Left ventricle myocardium superior (tissue), 1 donor: ENCODE data around the gene PIN1. TPM values are rescaled to one million over a fixed set of nuclear protein-coding genes. Genes with fewer than 3 reads are reported as not detected.

Experiments used
- ATAC-seq: fragments of 200-7000 bp; cut with Tn5 transposase; one replicate; pipeline ENCODE4 v1.9.1; 2020; ENCODE audit warnings: mild to moderate bottlenecking, moderate library complexity
- DNase-seq: peaks from one replicate; pipeline ENCODE4 v3.0.0-alpha.2; 2020
- intact Hi-C: fragments of 100-400 bp; cut with micrococcal nuclease; formaldehyde crosslinking; loops from one replicate; pipeline ENCODE4 v1.11.0; 2022
- total RNA-seq: library from RNA; stranded (reverse); fragmentation: NEBNext Ultra II Directional; extraction: Animal tissue kit (Norgen Biotek cat#: 25700); gene quantifications from one replicate; pipeline ENCODE4 v1.2.1, GENCODE V29; 2021
- donor health status: DM: no; HTN: yes; CAD: no; lungs with severe emphysema.

PIN1 gene
- total RNA-seq, 1 donor from 2014 or later, result 92.8 TPM

- intact Hi-C loops, result no loop called here
- no peak for ATAC-seq
- no peak for DNase-seq
Measured at GRCh38 chr19:9875031-9875627, 40.0 kb downstream of the PIN1 start.

DNA sequence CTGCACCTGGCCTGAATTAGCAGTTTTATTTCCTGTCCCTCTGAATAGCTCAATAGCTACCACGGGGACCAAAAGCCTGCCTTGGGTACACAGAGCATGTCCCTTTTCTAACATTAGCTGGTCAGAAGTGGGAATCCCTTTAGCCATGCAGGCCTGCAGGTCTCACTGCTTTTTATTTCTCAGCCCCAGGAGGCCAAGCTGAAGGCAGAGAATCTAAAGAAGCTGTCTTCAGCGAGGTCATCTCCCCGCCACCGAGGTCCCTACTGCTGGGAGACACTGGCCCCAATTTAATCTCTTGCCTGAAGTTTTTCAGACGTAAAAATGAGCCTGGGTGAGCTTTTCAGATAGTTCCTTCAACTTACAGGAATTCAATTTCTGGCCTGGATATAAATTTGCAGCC, 40.7 kb downstream of the PIN1 start:
- no peak for ATAC-seq
- DNase-seq, result no peak
- intact Hi-C loops, result no loop called here

GRCh38 chr19:9877780-9878510, 42.8 kb downstream of the PIN1 start:
- no peak for ATAC-seq
- DNase-seq, result no peak
- intact Hi-C loops, result no loop called here

GRCh38 chr19:9878511-9879196, 43.5 kb downstream of the PIN1 start:
- DNase-seq, result no peak
- intact Hi-C loops, result no loop called here
- ATAC-seq, result no peak

GRCh38 chr19:9881720-9882119, 46.6 kb downstream of the PIN1 start:
- ATAC-seq (no peak), DNase-seq (no peak)
- intact Hi-C loops, result no loop called here

DNA sequence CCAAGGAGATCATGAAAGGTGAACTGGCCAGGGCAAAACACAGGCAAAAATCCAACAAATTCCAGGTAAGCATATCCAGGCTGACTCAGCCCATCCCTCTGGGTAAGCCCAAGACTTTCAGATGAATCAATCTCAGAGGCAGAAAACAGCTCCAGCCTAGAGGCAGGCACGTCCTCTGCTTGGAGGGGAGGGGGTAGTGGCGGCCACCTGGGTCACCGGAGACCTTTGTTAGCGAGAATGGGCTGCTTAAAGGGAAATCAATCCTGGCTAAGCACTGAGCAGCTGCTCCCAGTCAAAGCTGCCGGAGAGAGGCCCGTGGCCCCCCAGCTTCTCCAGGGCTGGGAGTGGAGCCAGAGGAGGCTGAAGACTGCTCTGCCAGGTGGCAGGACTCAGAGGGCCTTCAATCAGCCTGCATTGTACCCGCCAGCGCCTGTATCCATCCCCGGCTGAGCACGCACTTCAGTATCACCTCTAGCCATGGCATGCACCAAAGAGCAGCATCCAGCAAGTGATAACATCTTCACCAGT, 48.2 kb downstream of the PIN1 start:
- DNase-seq (no peak), ATAC-seq (peak; percentile 15)

GRCh38 chr19:9883764-9884163, 48.6 kb downstream of the PIN1 start:
- no peak for ATAC-seq
- DNase-seq, result no peak
- intact Hi-C loops, result no loop called here

More for the DNA sequence above, 48.2 kb downstream of the PIN1 start:
- intact Hi-C loops, result no loop called here

DNA sequence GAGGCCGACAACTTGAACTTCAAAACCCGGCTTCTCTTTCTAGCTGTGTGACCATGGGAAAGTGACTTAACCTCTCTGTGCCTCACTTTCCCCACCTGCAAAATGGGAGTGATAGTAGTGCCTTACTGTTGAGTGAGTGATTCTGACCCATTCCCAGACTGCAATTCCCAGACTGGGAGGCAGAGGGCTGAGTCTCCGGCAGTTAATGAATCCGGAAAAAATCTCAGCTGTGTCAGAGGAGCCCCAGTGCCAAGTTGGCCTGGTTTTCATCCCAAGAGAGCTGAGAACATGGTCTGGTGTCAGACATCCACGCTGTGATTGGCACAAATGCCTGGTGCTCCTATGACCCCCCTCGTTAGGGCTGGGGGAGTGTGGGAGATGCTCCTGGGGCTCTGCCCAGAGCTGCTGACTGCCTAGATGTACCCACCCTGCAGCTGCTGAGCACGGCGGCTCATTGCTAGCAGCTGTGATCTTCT, 50.0 kb downstream of the PIN1 start:
- intact Hi-C loops, result no loop called here
- peak; percentile 61 for DNase-seq
- ATAC-seq, result peak; percentile 78

- DNase-seq (no peak), ATAC-seq (no peak)
- intact Hi-C loops, result no loop called here
Measured at GRCh38 chr19:9891609-9892373, 56.7 kb downstream of the PIN1 start.

Other genes starting within 250 kb of the PIN1 start
- gene ZNF561, start 214.1 kb upstream of the PIN1 start, total RNA-seq, result 22.5 TPM
- 21.2 TPM for gene ZNF562, start 160.2 kb upstream of the PIN1 start, total RNA-seq
- gene ZNF846, start 66.6 kb upstream of the PIN1 start, total RNA-seq, result 10.8 TPM
- gene FBXL12, start 16.2 kb upstream of the PIN1 start, total RNA-seq, result 11.2 TPM
- gene UBL5, start 7.4 kb upstream of the PIN1 start, total RNA-seq, result 580 TPM
- 1.8 TPM for gene OLFM2, start 101.2 kb downstream of the PIN1 start, total RNA-seq
- gene COL5A3, start 175.2 kb downstream of the PIN1 start, total RNA-seq, result 9.6 TPM
- gene RDH8, start 178.2 kb downstream of the PIN1 start, total RNA-seq, result not detected